HL-60 (cell line): ENCODE measurements around the gene LAMP2.

Experiments
- CTCF ChIP-seq: IDR thresholded peaks from one replicate; pipeline ENCODE4 v1.5.1; 2011; ENCODE audit warnings: low read length, control low read depth, inconsistent platforms; ENCODE audit not compliant: insufficient read depth
- GABPA ChIP-seq: IDR thresholded peaks from 2 replicates; pipeline ENCODE4 v1.6.1; 2012; ENCODE audit warnings: low read depth
- POLR2AphosphoS5 ChIP-seq: IDR thresholded peaks from 2 replicates; pipeline ENCODE4 v1.6.1; 2012; ENCODE audit warnings: low read depth
- REST ChIP-seq: IDR thresholded peaks from 2 replicates; pipeline ENCODE4 v1.6.1; 2012; ENCODE audit warnings: low read depth; ENCODE audit not compliant: insufficient replicate concordance

- TF ChIP-seq GABPA (no peak), CTCF (no peak), REST (no peak), POLR2AphosphoS5 (no peak)
These were observed 6.7 kb downstream of the LAMP2 start for GRCh38 chrX:120462370-120462769.
